Aorta (tissue), 5 donors: Measurements from ENCODE around the gene CYP2C19. TPM values are rescaled to one million over a fixed set of nuclear protein-coding genes. Genes with fewer than 3 reads are reported as not detected.
"Not testable (repeated sequence)": the region's sequence is repeated elsewhere in the genome, so short reads cannot be mapped to it uniquely, and the experiment has no call there.

Experiments
- ATAC-seq: fragments of 200-7000 bp; cut with Tn5 transposase; one replicate; pipeline ENCODE4 v1.9.1; 2022; ENCODE audit warnings: moderate library complexity; ENCODE audit not compliant: low FRiP score
- DNase-seq, 2 donors: peaks; one replicate each; pipeline ENCODE4 v3.0.0-alpha.2; 2020
- H3K27ac ChIP-seq, 2 donors: one replicate each; pipeline ENCODE4 v1.5.1; 2013; ENCODE audit warnings: low read length in 2 of 2, mild to moderate bottlenecking in 2 of 2, moderate library complexity in 2 of 2, control low read depth in 1 of 2, inconsistent platforms in 1 of 2, low read depth in 1 of 2
- H3K27me3 ChIP-seq, 2 donors: one replicate each; pipeline ENCODE4 v1.6.1; 2013; ENCODE audit warnings: control low read depth in 1 of 2, low read length in 1 of 2, mild to moderate bottlenecking in 1 of 2, moderate library complexity in 1 of 2; ENCODE audit not compliant: insufficient read depth in 2 of 2, control insufficient read depth in 1 of 2
- H3K36me3 ChIP-seq, 2 donors: one replicate each; pipeline ENCODE4 v1.6.1; 2013; ENCODE audit warnings: control low read depth in 1 of 2, low read length in 1 of 2, mild to moderate bottlenecking in 1 of 2; ENCODE audit not compliant: insufficient read depth in 2 of 2, control insufficient read depth in 1 of 2
- H3K4me1 ChIP-seq, 2 donors: one replicate each; pipeline ENCODE4 v1.6.1; 2013; ENCODE audit warnings: low read length in 2 of 2, control low read depth in 1 of 2, mild to moderate bottlenecking in 1 of 2, moderate library complexity in 1 of 2; ENCODE audit not compliant: insufficient read depth in 2 of 2, control insufficient read depth in 1 of 2
- H3K4me3 ChIP-seq, 2 donors: one replicate each; pipeline ENCODE4 v1.5.1; 2013; ENCODE audit warnings: low read length in 2 of 2, control low read depth in 1 of 2, mild to moderate bottlenecking in 1 of 2
- H3K9me3 ChIP-seq: one replicate; pipeline ENCODE4 v1.6.1; 2013; ENCODE audit warnings: mild to moderate bottlenecking, low read length; ENCODE audit not compliant: control insufficient read depth
- WGBS, 2 donors: extraction: QIAGEN DNeasy Blood & Tissue Kit; methylation state at CpG; one replicate each; pipeline ENCODE4 v1.1.7; 2013; 5-methylcytosine and 5-hydroxymethylcytosine counted together
- intact Hi-C, 2 donors: fragments of 100-400 bp; cut with DNase I; formaldehyde crosslinking; loops; one replicate each; pipeline versions ENCODE4 v1.14.2 to v1.15.0; 2022
- long read RNA-seq, 2 donors: library from polyadenylated mRNA; unstranded; transcript quantifications; one replicate each; pipeline ENCODE4 v2.0.0, GENCODE V29; 2020 to 2021
- polyA plus RNA-seq, 2 donors: library from polyadenylated mRNA; stranded (reverse); fragments of 200-250 nt; gene quantifications; one replicate each; pipeline ENCODE4 v1.2.3, GENCODE V29; 2013
- total RNA-seq, 2 donors: library from RNA; stranded (reverse); fragmentation: NEBNext Ultra II Directional; extraction: Animal tissue kit (Norgen Biotek cat#: 25700); gene quantifications; one replicate each; pipeline ENCODE4 v1.2.1, GENCODE V29; 2021
- donor health status: healthy with polysubstance abuse.
- donor health status: Bipolar disorder and iron deficiency.
- donor health status: DM: no; HTN: no; CAD: no.
- donor health status: DM: no; HTN: no; CAD: no.
- donor health status: DM: yes; HTN: yes; CAD: no.

Gene CYP2C19
- total RNA-seq (not detected), polyA plus RNA-seq (1 to 10 TPM in 1 of 2 donors, not detected in 1; 1.5 TPM)
- long read RNA-seq, donor 1, result 0 reads
- long read RNA-seq, donor 2, result 0 reads

DNA sequence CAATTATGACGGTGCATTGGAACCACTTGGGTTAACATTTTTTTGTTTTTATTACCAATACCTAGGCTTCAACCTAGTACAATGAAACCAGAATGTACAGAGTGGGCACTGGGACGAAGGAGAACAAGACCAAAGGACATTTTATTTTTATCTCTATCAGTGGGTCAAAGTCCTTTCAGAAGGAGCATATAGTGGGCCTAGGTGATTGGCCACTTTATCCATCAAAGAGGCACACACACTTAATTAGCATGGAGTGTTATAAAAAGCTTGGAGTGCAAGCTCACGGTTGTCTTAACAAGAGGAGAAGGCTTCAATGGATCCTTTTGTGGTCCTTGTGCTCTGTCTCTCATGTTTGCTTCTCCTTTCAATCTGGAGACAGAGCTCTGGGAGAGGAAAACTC is at the start of gene CYP2C19:
Gene CYP2C19, plus strand, starts transcription at position 289 of the 400 bp plus-strand sequence. Its CDS starts 25 bp downstream, at position 314.
- WGBS, 2 donors, result 71 to 72% methylated on average over 3 of the region's 3 CpGs
- Histone ChIP-seq H3K4me3 (no peak within 1 kb of the TSS), H3K36me3 (no peaks in the 10 kb centered on the region), H3K9me3 (no peaks in the 10 kb centered on the region), H3K4me1 (no peaks in the 10 kb centered on the region), H3K27me3 (no peaks in the 10 kb centered on the region), H3K27ac (no peak within 1 kb of the TSS)
- DNase-seq, result no peak
- no peak for ATAC-seq
- intact Hi-C loops, result no loop called here

GRCh38 chr10:94725871-94726270 is 36.6 kb upstream of the CYP2C19 start:
- Histone ChIP-seq H3K4me1 (no peaks in the 10 kb centered on the region), H3K36me3 (no peaks in the 10 kb centered on the region), H3K4me3 (no peak overlapping the region), H3K27me3 (peaks cover 0 to 2% of the 10 kb centered on the region in 2 donors), H3K27ac (no peak overlapping the region), H3K9me3 (no peaks in the 10 kb centered on the region)
- no peak for ATAC-seq
- no peak for DNase-seq
- intact Hi-C loops, result no loop called here

DNA sequence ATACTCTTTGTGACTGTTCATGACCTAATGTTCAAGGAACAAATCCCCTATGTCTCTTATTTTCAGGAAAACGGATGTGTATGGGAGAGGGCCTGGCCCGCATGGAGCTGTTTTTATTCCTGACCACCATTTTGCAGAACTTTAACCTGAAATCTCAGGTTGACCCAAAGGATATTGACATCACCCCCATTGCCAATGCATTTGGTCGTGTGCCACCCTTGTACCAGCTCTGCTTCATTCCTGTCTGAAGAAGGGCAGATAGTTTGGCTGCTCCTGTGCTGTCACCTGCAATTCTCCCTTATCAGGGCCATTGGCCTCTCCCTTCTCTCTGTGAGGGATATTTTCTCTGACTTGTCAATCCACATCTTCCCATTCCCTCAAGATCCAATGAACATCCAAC is 27.3 kb upstream of the CYP2C19 start:
- ATAC-seq (no peak), DNase-seq (no peak)
- no peaks in the 10 kb centered on the region for H3K27me3 ChIP-seq
- WGBS, 2 donors, result 61 to 67% methylated on average over 3 of the region's 3 CpGs
- no peaks in the 10 kb centered on the region for H3K36me3 ChIP-seq
- no peak overlapping the region for H3K27ac ChIP-seq
- no peaks in the 10 kb centered on the region for H3K4me1 ChIP-seq
- intact Hi-C loops, result no loop called here
- H3K9me3 ChIP-seq, result no peaks in the 10 kb centered on the region
- H3K4me3 ChIP-seq, result no peak overlapping the region

DNA sequence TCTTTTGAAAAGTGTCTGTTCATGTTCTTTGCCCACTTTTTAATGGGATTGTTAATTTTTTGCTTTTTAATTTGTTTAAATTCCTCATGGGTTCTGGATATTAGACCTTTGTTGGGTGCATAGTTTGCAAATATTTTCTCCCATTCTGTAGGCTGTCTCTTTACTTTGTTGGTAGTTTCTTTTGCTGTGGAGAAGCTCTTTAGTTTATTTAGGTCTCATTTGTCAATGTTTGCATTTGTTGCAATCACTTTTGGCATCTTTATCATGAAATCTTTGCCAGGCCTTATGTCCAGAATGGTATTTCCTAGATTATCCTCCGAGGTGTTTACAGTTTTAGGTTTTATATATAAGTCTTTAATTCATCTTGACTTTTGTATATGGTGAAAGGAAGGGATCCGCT is 23.9 kb upstream of the CYP2C19 start:
- intact Hi-C loops, result no loop called here
- no peak overlapping the region for H3K4me3 ChIP-seq
- no peaks in the 10 kb centered on the region for H3K4me1 ChIP-seq
- H3K9me3 ChIP-seq, result peaks cover 1% of the 10 kb centered on the region
- no peak for ATAC-seq
- no peak for DNase-seq
- 58 to 59% methylated on average over 2 of the region's 2 CpGs for WGBS, 2 donors
- H3K27ac ChIP-seq, result no peak overlapping the region
- H3K27me3 ChIP-seq, result no peaks in the 10 kb centered on the region
- H3K36me3 ChIP-seq, result no peaks in the 10 kb centered on the region

- WGBS, 2 donors, result 49 to 69% methylated on average over 2 of the region's 2 CpGs
- Histone ChIP-seq H3K27ac (no peak overlapping the region), H3K4me3 (no peak overlapping the region), H3K36me3 (no peaks in the 10 kb centered on the region), H3K4me1 (no peaks in the 10 kb centered on the region), H3K27me3 (no peaks in the 10 kb centered on the region), H3K9me3 (peaks cover 3% of the 10 kb centered on the region)
- DNase-seq (no peak), ATAC-seq (no peak)
- intact Hi-C loops, result no loop called here
Measured at GRCh38 chr10:94747137-94747536, 15.3 kb upstream of the CYP2C19 start.

DNA sequence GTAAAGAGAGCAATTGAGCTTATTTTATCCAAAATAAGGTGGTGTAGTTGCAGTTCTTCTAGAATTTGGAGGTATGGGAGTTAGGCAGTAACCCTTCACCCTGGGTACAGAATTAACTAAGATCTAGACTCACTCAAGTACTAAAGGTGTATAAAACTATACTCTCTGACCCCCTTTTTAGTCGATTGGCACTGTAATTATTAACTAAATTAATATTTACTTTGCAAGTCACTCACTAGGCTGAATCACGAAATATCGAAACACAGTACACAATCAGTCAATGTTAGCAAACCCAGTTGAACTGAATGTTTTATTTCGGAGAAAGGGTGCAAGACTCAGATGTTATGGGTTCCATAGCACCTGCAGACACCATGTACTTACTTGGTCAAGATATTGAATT is 14.6 kb upstream of the CYP2C19 start:
- WGBS, 2 donors, result 78 to 81% methylated on average over 4 of the region's 4 CpGs
- Histone ChIP-seq H3K27ac (no peak overlapping the region), H3K27me3 (no peaks in the 10 kb centered on the region), H3K4me1 (no peaks in the 10 kb centered on the region), H3K9me3 (peaks cover 3% of the 10 kb centered on the region), H3K36me3 (no peaks in the 10 kb centered on the region), H3K4me3 (no peak overlapping the region)
- intact Hi-C loops, result no loop called here
- ATAC-seq (no peak), DNase-seq (no peak)

DNA sequence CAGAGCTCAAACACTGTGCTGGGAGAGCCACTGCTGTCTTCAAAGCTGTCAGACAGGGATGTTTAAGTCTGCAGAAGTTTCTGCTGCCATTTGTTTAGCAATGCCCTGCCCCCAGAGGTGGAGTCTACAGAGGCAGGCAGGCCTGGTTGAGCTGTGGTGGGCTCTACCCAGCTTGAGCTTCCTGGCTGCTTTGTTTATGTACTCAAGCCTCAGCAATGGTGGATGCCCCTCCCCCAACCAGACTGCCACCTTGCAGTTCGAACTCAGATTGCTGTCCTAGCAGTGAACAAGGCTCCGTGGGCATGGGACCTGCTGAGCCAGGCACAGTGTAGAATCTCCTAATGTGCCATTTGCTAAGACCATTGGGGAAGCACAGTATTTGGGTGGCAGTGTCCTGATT is 4.6 kb upstream of the CYP2C19 start:
- no peak for DNase-seq
- 72 to 80% methylated on average over 2 of the region's 2 CpGs for WGBS, 2 donors
- intact Hi-C loops, result no loop called here
- ATAC-seq, result no peak
- Histone ChIP-seq H3K4me1 (no peaks in the 10 kb centered on the region), H3K36me3 (no peaks in the 10 kb centered on the region), H3K27ac (no peak overlapping the region), H3K27me3 (no peaks in the 10 kb centered on the region), H3K4me3 (no peak overlapping the region), H3K9me3 (no peaks in the 10 kb centered on the region)

GRCh38 chr10:94760586-94761178 is 1.8 kb upstream of the CYP2C19 start:
- no peaks in the 10 kb centered on the region for H3K4me1 ChIP-seq
- no peaks in the 10 kb centered on the region for H3K9me3 ChIP-seq
- ATAC-seq (no peak), DNase-seq (no peak)
- no peak overlapping the region for H3K4me3 ChIP-seq
- H3K36me3 ChIP-seq, result no peaks in the 10 kb centered on the region
- WGBS, 2 donors, result 63 to 65% methylated on average over 2 of the region's 2 CpGs
- intact Hi-C loops, result no loop called here
- no peak overlapping the region for H3K27ac ChIP-seq
- no peaks in the 10 kb centered on the region for H3K27me3 ChIP-seq

DNA sequence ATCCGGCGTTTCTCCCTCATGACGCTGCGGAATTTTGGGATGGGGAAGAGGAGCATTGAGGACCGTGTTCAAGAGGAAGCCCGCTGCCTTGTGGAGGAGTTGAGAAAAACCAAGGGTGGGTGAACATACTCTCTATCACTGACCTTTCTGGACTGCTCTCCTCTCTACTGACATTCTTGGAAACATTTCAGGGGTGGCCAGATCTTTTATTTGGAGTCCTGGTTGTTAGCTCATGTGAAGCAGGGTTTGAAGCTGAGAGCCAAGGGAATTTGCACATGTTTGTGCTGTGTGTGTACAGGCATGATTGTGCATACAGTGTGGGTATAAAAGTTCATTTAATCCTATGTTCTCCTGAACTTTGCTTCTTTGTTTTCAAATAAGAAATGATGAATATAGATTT is 12.9 kb downstream of the CYP2C19 start:
- H3K9me3 ChIP-seq, H3K4me3 ChIP-seq, intact Hi-C loops, ATAC-seq, H3K4me1 ChIP-seq, H3K27ac ChIP-seq, H3K36me3 ChIP-seq, DNase-seq, H3K27me3 ChIP-seq: not testable (repeated sequence)
- 91 to 93% methylated on average over 6 of the region's 6 CpGs for WGBS, 2 donors
